Measurements from ENCODE around the gene UGT1A4.
"Not testable (repeated sequence)": the region's sequence is repeated elsewhere in the genome, so short reads cannot be mapped to it uniquely, and the experiment has no call there.

Gene UGT1A4

GRCh38 chr2:233700842-233701241 is 17.7 kb upstream of the UGT1A4 start:
- WGBS: 80% methylated on average over 1 of the region's 5 CpGs
- not testable (repeated sequence) for H3K9me3 ChIP-seq (ENCODE audit: insufficient read depth, low read depth, low read length)

GRCh38 chr2:233702238-233702637 is 16.3 kb upstream of the UGT1A4 start:
- Histone ChIP-seq H3K27ac (ENCODE audit: low read depth, low read length) (no peak overlapping the region), H3K4me3 (ENCODE audit: low read length) (no peak overlapping the region), H3K27me3 (ENCODE audit: insufficient read depth, low read length) (no peaks in the 10 kb centered on the region), H3K36me3 (ENCODE audit: insufficient read depth, low read length) (no peaks in the 10 kb centered on the region), H3K9me3 (ENCODE audit: insufficient read depth, low read depth, low read length) (no peaks in the 10 kb centered on the region), H3K9ac (ENCODE audit: low read depth, low read length) (no peak overlapping the region), H3K4me1 (ENCODE audit: insufficient read depth, low read length) (peaks cover 7% of the 10 kb centered on the region; the same call in 1 of the 2 replicates)
- WGBS: 89% methylated on average over 1 of the region's 3 CpGs

More at GRCh38 chr2:233700842-233701241, 17.7 kb upstream of the UGT1A4 start:
- H3K36me3 ChIP-seq (ENCODE audit: insufficient read depth, low read length); H3K27me3 ChIP-seq (ENCODE audit: insufficient read depth, low read length); H3K4me3 ChIP-seq (ENCODE audit: low read length); H3K4me1 ChIP-seq (ENCODE audit: insufficient read depth, low read length); H3K27ac ChIP-seq (ENCODE audit: low read depth, low read length); H3K9ac ChIP-seq (ENCODE audit: low read depth, low read length): not testable (repeated sequence)

- H3K4me3 ChIP-seq (ENCODE audit: low read length): no peak overlapping the region
- 72% methylated on average over 4 of the region's 4 CpGs for WGBS
- H3K27ac ChIP-seq (ENCODE audit: low read depth, low read length): no peak overlapping the region
These were observed 12.5 kb upstream of the UGT1A4 start for GRCh38 chr2:233705911-233706506.

GRCh38 chr2:233706720-233707119 is 11.8 kb upstream of the UGT1A4 start:
- 64% methylated on average over 1 of the region's 1 CpG for WGBS
- H3K9me3 ChIP-seq (ENCODE audit: insufficient read depth, low read depth, low read length): no peaks in the 10 kb centered on the region
- no peaks in the 10 kb centered on the region for H3K36me3 ChIP-seq (ENCODE audit: insufficient read depth, low read length)
- H3K4me3 ChIP-seq (ENCODE audit: low read length): no peak overlapping the region
- H3K27ac ChIP-seq (ENCODE audit: low read depth, low read length): no peak overlapping the region
- no peaks in the 10 kb centered on the region for H3K27me3 ChIP-seq (ENCODE audit: insufficient read depth, low read length)
- no peak overlapping the region for H3K9ac ChIP-seq (ENCODE audit: low read depth, low read length)
- no peaks in the 10 kb centered on the region for H3K4me1 ChIP-seq (ENCODE audit: insufficient read depth, low read length)

More at GRCh38 chr2:233705911-233706506, 12.5 kb upstream of the UGT1A4 start:
- H3K4me1 ChIP-seq (ENCODE audit: insufficient read depth, low read length): no peaks in the 10 kb centered on the region
- no peak overlapping the region for H3K9ac ChIP-seq (ENCODE audit: low read depth, low read length)
- H3K36me3 ChIP-seq (ENCODE audit: insufficient read depth, low read length): no peaks in the 10 kb centered on the region
- H3K9me3 ChIP-seq (ENCODE audit: insufficient read depth, low read depth, low read length): no peaks in the 10 kb centered on the region
- H3K27me3 ChIP-seq (ENCODE audit: insufficient read depth, low read length): no peaks in the 10 kb centered on the region

GRCh38 chr2:233707940-233708644 is 10.4 kb upstream of the UGT1A4 start:
- Histone ChIP-seq H3K36me3 (ENCODE audit: insufficient read depth, low read length) (no peaks in the 10 kb centered on the region), H3K9ac (ENCODE audit: low read depth, low read length) (no peak overlapping the region), H3K9me3 (ENCODE audit: insufficient read depth, low read depth, low read length) (no peaks in the 10 kb centered on the region), H3K27ac (ENCODE audit: low read depth, low read length) (no peak overlapping the region), H3K27me3 (ENCODE audit: insufficient read depth, low read length) (no peaks in the 10 kb centered on the region), H3K4me1 (ENCODE audit: insufficient read depth, low read length) (no peaks in the 10 kb centered on the region), H3K4me3 (ENCODE audit: low read length) (no peak overlapping the region)
- 95% methylated on average over 8 of the region's 10 CpGs for WGBS

GRCh38 chr2:233708942-233709341 is 9.6 kb upstream of the UGT1A4 start:
- no peak overlapping the region for H3K27ac ChIP-seq (ENCODE audit: low read depth, low read length)
- WGBS: 96% methylated on average over 4 of the region's 5 CpGs
- H3K4me1 ChIP-seq (ENCODE audit: insufficient read depth, low read length): no peaks in the 10 kb centered on the region
- H3K27me3 ChIP-seq (ENCODE audit: insufficient read depth, low read length): no peaks in the 10 kb centered on the region
- no peak overlapping the region for H3K9ac ChIP-seq (ENCODE audit: low read depth, low read length)
- no peaks in the 10 kb centered on the region for H3K36me3 ChIP-seq (ENCODE audit: insufficient read depth, low read length)
- H3K9me3 ChIP-seq (ENCODE audit: insufficient read depth, low read depth, low read length): no peaks in the 10 kb centered on the region
- no peak overlapping the region for H3K4me3 ChIP-seq (ENCODE audit: low read length)

GRCh38 chr2:233711312-233712008 is 7.1 kb upstream of the UGT1A4 start:
- Histone ChIP-seq H3K9ac (ENCODE audit: low read depth, low read length) (no peak overlapping the region), H3K27me3 (ENCODE audit: insufficient read depth, low read length) (no peaks in the 10 kb centered on the region), H3K4me1 (ENCODE audit: insufficient read depth, low read length) (no peaks in the 10 kb centered on the region), H3K27ac (ENCODE audit: low read depth, low read length) (no peak overlapping the region), H3K36me3 (ENCODE audit: insufficient read depth, low read length) (no peaks in the 10 kb centered on the region), H3K9me3 (ENCODE audit: insufficient read depth, low read depth, low read length) (no peaks in the 10 kb centered on the region), H3K4me3 (ENCODE audit: low read length) (no peak overlapping the region)
- 51% methylated on average over 11 of the region's 11 CpGs for WGBS

GRCh38 chr2:233712611-233713261 is 5.8 kb upstream of the UGT1A4 start, which contains the start of gene UGT1A5:
Gene UGT1A5, plus strand, starts transcription at chr2:233712907. Its CDS starts 85 bp downstream, at chr2:233712992.
- H3K27ac ChIP-seq (ENCODE audit: low read depth, low read length): no peak within 1 kb of the TSS
- H3K4me3 ChIP-seq (ENCODE audit: low read length): no peak within 1 kb of the TSS
- no peak within 1 kb of the TSS for H3K9ac ChIP-seq (ENCODE audit: low read depth, low read length)
- no peaks in the 10 kb centered on the region for H3K27me3 ChIP-seq (ENCODE audit: insufficient read depth, low read length)
- H3K4me1 ChIP-seq (ENCODE audit: insufficient read depth, low read length): no peaks in the 10 kb centered on the region
- 92% methylated on average over 14 of the region's 14 CpGs for WGBS
- no peaks in the 10 kb centered on the region for H3K9me3 ChIP-seq (ENCODE audit: insufficient read depth, low read depth, low read length)
- H3K36me3 ChIP-seq (ENCODE audit: insufficient read depth, low read length): no peaks in the 10 kb centered on the region

- Histone ChIP-seq H3K36me3 (ENCODE audit: insufficient read depth, low read length) (no peaks in the 10 kb centered on the region), H3K27ac (ENCODE audit: low read depth, low read length) (no peak overlapping the region), H3K27me3 (ENCODE audit: insufficient read depth, low read length) (no peaks in the 10 kb centered on the region), H3K4me1 (ENCODE audit: insufficient read depth, low read length) (no peaks in the 10 kb centered on the region), H3K9me3 (ENCODE audit: insufficient read depth, low read depth, low read length) (no peaks in the 10 kb centered on the region), H3K9ac (ENCODE audit: low read depth, low read length) (no peak overlapping the region), H3K4me3 (ENCODE audit: low read length) (no peak overlapping the region)
- WGBS: 92% methylated on average over 7 of the region's 7 CpGs
These were observed 5.3 kb upstream of the UGT1A4 start for GRCh38 chr2:233713262-233713615.

GRCh38 chr2:233714121-233714520 is 4.4 kb upstream of the UGT1A4 start:
- Histone ChIP-seq H3K27ac (ENCODE audit: low read depth, low read length) (no peak overlapping the region), H3K4me1 (ENCODE audit: insufficient read depth, low read length) (no peaks in the 10 kb centered on the region), H3K4me3 (ENCODE audit: low read length) (no peak overlapping the region), H3K9ac (ENCODE audit: low read depth, low read length) (no peak overlapping the region), H3K9me3 (ENCODE audit: insufficient read depth, low read depth, low read length) (no peaks in the 10 kb centered on the region), H3K36me3 (ENCODE audit: insufficient read depth, low read length) (no peaks in the 10 kb centered on the region), H3K27me3 (ENCODE audit: insufficient read depth, low read length) (no peaks in the 10 kb centered on the region)
- WGBS: 91% methylated on average over 2 of the region's 2 CpGs

GRCh38 chr2:233728723-233729301 is 10.3 kb downstream of the UGT1A4 start, which contains the start of gene UGT1A3:
Gene UGT1A3, plus strand, starts transcription at chr2:233729042. Its CDS starts 85 bp downstream, at chr2:233729127.
- no peak within 1 kb of the TSS for H3K9ac ChIP-seq (ENCODE audit: low read depth, low read length)
- H3K4me1 ChIP-seq (ENCODE audit: insufficient read depth, low read length): no peaks in the 10 kb centered on the region
- H3K36me3 ChIP-seq (ENCODE audit: insufficient read depth, low read length): no peaks in the 10 kb centered on the region
- 91% methylated on average over 8 of the region's 8 CpGs for WGBS
- H3K4me3 ChIP-seq (ENCODE audit: low read length): no peak within 1 kb of the TSS
- H3K27me3 ChIP-seq (ENCODE audit: insufficient read depth, low read length): no peaks in the 10 kb centered on the region
- H3K9me3 ChIP-seq (ENCODE audit: insufficient read depth, low read depth, low read length): no peaks in the 10 kb centered on the region
- H3K27ac ChIP-seq (ENCODE audit: low read depth, low read length): no peak within 1 kb of the TSS

Measured in HUES64 (cell line).